ENCODE results near the gene FARP1. TPM values are rescaled to one million over a fixed set of nuclear protein-coding genes. Genes with fewer than 3 reads are reported as not detected.

Gene FARP1
- total RNA-seq, 2 experiments from 2014 or later, result not detected

DNA sequence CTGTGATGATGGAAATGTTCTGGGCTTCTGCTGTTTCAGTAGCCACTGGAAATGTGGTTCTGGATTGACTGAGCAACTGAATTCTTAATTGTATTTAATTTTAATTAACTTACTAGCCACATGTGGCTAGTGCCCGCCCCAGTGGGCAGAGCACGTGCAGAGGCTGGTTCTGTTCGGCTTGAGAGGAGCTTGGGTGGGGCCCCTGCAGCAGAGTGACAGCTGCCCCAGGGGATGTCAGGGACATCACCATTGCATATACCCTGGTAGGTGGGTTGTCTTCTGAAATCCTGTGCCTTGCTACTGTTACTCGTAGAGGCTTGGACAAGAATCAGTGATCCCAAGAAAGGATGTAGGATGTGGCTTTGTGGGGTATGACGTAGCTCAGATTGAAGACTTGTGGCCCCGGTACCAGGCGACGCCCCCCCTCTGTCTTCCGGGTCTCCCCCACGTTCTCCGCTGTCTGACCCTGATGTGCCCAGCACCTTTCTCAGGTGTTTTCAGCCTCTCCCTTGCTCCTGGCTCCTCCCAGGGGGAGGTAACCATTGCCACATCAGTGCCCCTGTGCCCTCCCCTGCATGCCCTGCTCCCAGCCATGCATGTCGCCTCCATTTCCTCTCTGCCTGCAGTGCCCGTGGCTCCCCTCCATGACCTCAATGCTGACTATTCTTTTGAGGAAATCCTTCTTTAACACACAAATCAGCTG, 136.7 kb downstream of the FARP1 start:
- Histone ChIP-seq H3K4me1 (ENCODE audit: insufficient read depth, low read length, poor library complexity, severe bottlenecking) (no peaks in the 10 kb centered on the region), H3K27ac (ENCODE audit: low read depth, low read length, poor library complexity, severe bottlenecking) (no peak overlapping the region), H2AFZ (ENCODE audit: low read length) (no peak overlapping the region), H3K36me3 (ENCODE audit: insufficient read depth, low read length) (no peaks in the 10 kb centered on the region), H3K9me3 (ENCODE audit: low read length) (no peaks in the 10 kb centered on the region), H3K9me2 (ENCODE audit: insufficient read depth, low read length) (no peaks in the 10 kb centered on the region), H3K79me2 (ENCODE audit: insufficient read depth, low read depth, low read length) (no peaks in the 10 kb centered on the region), H3K4me3 (ENCODE audit: low read depth, low read length, poor library complexity, severe bottlenecking) (no peak overlapping the region), H3K4me2 (ENCODE audit: low read length) (peak overlapping the region; percentile 29), H4K20me1 (ENCODE audit: insufficient read depth, low read length) (no peaks in the 10 kb centered on the region)
- ChIA-PET CTCF (ENCODE audit: unreplicated experiment) (no interaction called here), POLR2A (no interaction called here)
- BruUV-seq (replicated peaks), result no TSS peak
- intact Hi-C loops (cut with micrococcal nuclease; ENCODE audit: unreplicated experiment), result no loop called here
- DNase-seq (ENCODE audit: low spot score), result peak; percentile 46
- TF ChIP-seq EZH2phosphoT487 (IDR thresholded peaks at IDR 0.05; ENCODE audit: borderline replicate concordance, low read depth, low read length), result no peak
- TF ChIP-seq, protein P1, sequence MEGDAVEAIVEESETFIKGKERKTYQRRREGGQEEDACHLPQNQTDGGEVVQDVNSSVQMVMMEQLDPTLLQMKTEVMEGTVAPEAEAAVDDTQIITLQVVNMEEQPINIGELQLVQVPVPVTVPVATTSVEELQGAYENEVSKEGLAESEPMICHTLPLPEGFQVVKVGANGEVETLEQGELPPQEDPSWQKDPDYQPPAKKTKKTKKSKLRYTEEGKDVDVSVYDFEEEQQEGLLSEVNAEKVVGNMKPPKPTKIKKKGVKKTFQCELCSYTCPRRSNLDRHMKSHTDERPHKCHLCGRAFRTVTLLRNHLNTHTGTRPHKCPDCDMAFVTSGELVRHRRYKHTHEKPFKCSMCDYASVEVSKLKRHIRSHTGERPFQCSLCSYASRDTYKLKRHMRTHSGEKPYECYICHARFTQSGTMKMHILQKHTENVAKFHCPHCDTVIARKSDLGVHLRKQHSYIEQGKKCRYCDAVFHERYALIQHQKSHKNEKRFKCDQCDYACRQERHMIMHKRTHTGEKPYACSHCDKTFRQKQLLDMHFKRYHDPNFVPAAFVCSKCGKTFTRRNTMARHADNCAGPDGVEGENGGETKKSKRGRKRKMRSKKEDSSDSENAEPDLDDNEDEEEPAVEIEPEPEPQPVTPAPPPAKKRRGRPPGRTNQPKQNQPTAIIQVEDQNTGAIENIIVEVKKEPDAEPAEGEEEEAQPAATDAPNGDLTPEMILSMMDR (conservative IDR thresholded peaks at IDR 0.05; ENCODE audit: low read length), result no peak

DNA sequence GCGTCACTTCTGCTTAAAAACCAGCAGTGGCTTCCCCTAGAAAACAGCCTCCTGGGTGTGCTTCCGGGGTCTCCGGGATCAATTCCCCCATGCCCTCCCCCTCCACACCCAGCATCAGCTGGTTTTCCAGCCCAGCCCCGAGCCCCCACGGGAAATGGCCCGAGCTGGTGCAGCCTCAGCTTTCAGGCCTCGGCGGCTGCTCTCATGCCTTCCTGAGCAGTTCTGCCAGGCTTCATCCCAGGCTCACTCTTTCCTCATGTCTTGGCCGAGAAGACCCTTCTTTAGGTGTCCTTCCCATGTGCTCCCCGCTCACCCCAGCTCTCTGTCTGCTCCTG, 137.2 kb downstream of the FARP1 start:
- BruUV-seq (replicated peaks), result no TSS peak
- Histone ChIP-seq H3K9me3 (ENCODE audit: low read length) (no peaks in the 10 kb centered on the region), H3K4me3 (ENCODE audit: low read depth, low read length, poor library complexity, severe bottlenecking) (no peak overlapping the region), H3K9me2 (ENCODE audit: insufficient read depth, low read length) (no peaks in the 10 kb centered on the region), H3K4me2 (ENCODE audit: low read length) (peak overlapping the region; percentile 29), H2AFZ (ENCODE audit: low read length) (no peak overlapping the region), H3K79me2 (ENCODE audit: insufficient read depth, low read depth, low read length) (no peaks in the 10 kb centered on the region), H3K36me3 (ENCODE audit: insufficient read depth, low read length) (no peaks in the 10 kb centered on the region), H4K20me1 (ENCODE audit: insufficient read depth, low read length) (no peaks in the 10 kb centered on the region), H3K27ac (ENCODE audit: low read depth, low read length, poor library complexity, severe bottlenecking) (no peak overlapping the region), H3K4me1 (ENCODE audit: insufficient read depth, low read length, poor library complexity, severe bottlenecking) (no peaks in the 10 kb centered on the region)
- ChIA-PET CTCF (ENCODE audit: unreplicated experiment) (no interaction called here), POLR2A (no interaction called here)
- intact Hi-C loops (cut with micrococcal nuclease; ENCODE audit: unreplicated experiment), result no loop called here
- no peak for DNase-seq (ENCODE audit: low spot score)
- no peak for TF ChIP-seq EZH2phosphoT487 (IDR thresholded peaks at IDR 0.05; ENCODE audit: borderline replicate concordance, low read depth, low read length)
- TF ChIP-seq, protein P1 (conservative IDR thresholded peaks at IDR 0.05; ENCODE audit: low read length), result no peak

DNA sequence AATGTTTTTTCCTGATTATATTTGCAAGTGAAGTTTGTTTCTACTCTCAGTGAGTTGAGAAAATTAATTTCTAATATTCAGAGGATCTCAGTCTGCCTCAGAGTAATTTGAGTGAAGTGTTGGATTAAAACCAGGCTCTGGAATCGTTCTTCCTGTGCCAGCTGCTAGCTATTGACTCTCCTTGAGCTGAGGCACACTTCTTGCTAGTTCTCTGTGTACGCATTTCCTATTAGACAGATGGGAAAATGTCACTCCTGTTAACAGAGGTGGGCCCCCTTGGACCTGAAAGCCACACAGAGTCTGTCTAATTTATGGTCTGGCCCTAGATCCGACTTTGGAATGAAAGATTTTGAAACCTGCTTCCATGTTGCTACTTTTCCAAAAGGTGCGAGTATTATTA, 141.8 kb downstream of the FARP1 start:
- TF ChIP-seq, protein P1 (conservative IDR thresholded peaks at IDR 0.05; ENCODE audit: low read length), result no peak
- TF ChIP-seq EZH2phosphoT487 (IDR thresholded peaks at IDR 0.05; ENCODE audit: borderline replicate concordance, low read depth, low read length), result no peak
- Histone ChIP-seq H3K9me2 (ENCODE audit: insufficient read depth, low read length) (no peaks in the 10 kb centered on the region), H3K4me1 (ENCODE audit: insufficient read depth, low read length, poor library complexity, severe bottlenecking) (no peaks in the 10 kb centered on the region), H3K4me3 (ENCODE audit: low read depth, low read length, poor library complexity, severe bottlenecking) (no peak overlapping the region), H3K27ac (ENCODE audit: low read depth, low read length, poor library complexity, severe bottlenecking) (no peak overlapping the region), H2AFZ (ENCODE audit: low read length) (no peak overlapping the region), H3K9me3 (ENCODE audit: low read length) (no peaks in the 10 kb centered on the region), H4K20me1 (ENCODE audit: insufficient read depth, low read length) (no peaks in the 10 kb centered on the region), H3K4me2 (ENCODE audit: low read length) (no peak overlapping the region), H3K79me2 (ENCODE audit: insufficient read depth, low read depth, low read length) (no peaks in the 10 kb centered on the region), H3K36me3 (ENCODE audit: insufficient read depth, low read length) (no peaks in the 10 kb centered on the region)
- POLR2A ChIA-PET, result no interaction called here
- no peak for DNase-seq (ENCODE audit: low spot score)
- intact Hi-C loops (cut with micrococcal nuclease; ENCODE audit: unreplicated experiment), result no loop called here
- BruUV-seq (replicated peaks), result no TSS peak
- CTCF ChIA-PET (ENCODE audit: unreplicated experiment), result no interaction called here
